MM.1S (cell line): ENCODE data around the gene ACBD6.

ENCODE experiments used
- DNase-seq: peaks from one replicate; pipeline ENCODE4 v3.0.0-alpha.2; 2015
- H2AFZ ChIP-seq: fragments of 300-600 bp; sonication (generic); 2 replicates; pipeline ENCODE4 v1.6.0; 2016; ENCODE audit warnings: antibody characterized with exemption, low read length
- H3F3A ChIP-seq: fragments of 300-600 bp; sonication (generic); 2 replicates; pipeline ENCODE4 v1.6.1; 2016; ENCODE audit warnings: mild to moderate bottlenecking, antibody characterized with exemption, low read length, moderate library complexity, mixed read lengths; ENCODE audit not compliant: insufficient read depth
- H3K27ac ChIP-seq: fragments of 300-600 bp; sonication (generic); 2 replicates; pipeline ENCODE4 v1.5.1; 2016; ENCODE audit warnings: mild to moderate bottlenecking, low read length
- H3K27me3 ChIP-seq: fragments of 300-600 bp; sonication (generic); replicated peaks from 2 replicates; pipeline ENCODE4 v1.6.0; 2016; ENCODE audit warnings: low read length; ENCODE audit not compliant: insufficient read depth
- H3K36me3 ChIP-seq: fragments of 300-600 bp; sonication (generic); replicated peaks from 2 replicates; pipeline ENCODE4 v1.6.1; 2016; ENCODE audit warnings: mild to moderate bottlenecking, low read length, mixed read lengths; ENCODE audit not compliant: insufficient read depth
- H3K4me1 ChIP-seq: fragments of 300-600 bp; sonication (generic); 2 replicates; pipeline ENCODE4 v1.6.1; 2016; ENCODE audit warnings: low read length, mixed read lengths
- H3K4me2 ChIP-seq: fragments of 300-600 bp; sonication (generic); 2 replicates; pipeline ENCODE4 v1.6.0; 2016; ENCODE audit warnings: low read depth, low read length
- H3K4me3 ChIP-seq: fragments of 300-600 bp; sonication (generic); 2 replicates; pipeline ENCODE4 v1.5.1; 2016; ENCODE audit warnings: low read length, mixed read lengths
- H3K79me2 ChIP-seq: fragments of 300-600 bp; sonication (generic); 2 replicates; pipeline ENCODE4 v1.6.1; 2016; ENCODE audit warnings: mixed run types, low read length, mixed read lengths
- H3K9ac ChIP-seq: fragments of 300-600 bp; sonication (generic); 2 replicates; pipeline ENCODE4 v1.6.1; 2016; ENCODE audit warnings: low read length, mixed read lengths
- H3K9me2 ChIP-seq: fragments of 300-600 bp; sonication (generic); replicated peaks from 2 replicates; pipeline ENCODE4 v1.6.1; 2016; ENCODE audit warnings: mild to moderate bottlenecking, low read length, mixed read lengths; ENCODE audit not compliant: insufficient read depth
- H3K9me3 ChIP-seq: fragments of 300-600 bp; sonication (generic); replicated peaks from 2 replicates; pipeline ENCODE4 v1.6.1; 2016; ENCODE audit warnings: mild to moderate bottlenecking, low read length, mixed read lengths; ENCODE audit not compliant: insufficient read depth
- H4K20me1 ChIP-seq: fragments of 300-600 bp; sonication (generic); 2 replicates; pipeline ENCODE4 v1.6.1; 2016; ENCODE audit warnings: mild to moderate bottlenecking, low read length, moderate library complexity, mixed read lengths; ENCODE audit not compliant: insufficient read depth
- CTCF ChIP-seq: fragments of 300-600 bp; sonication (generic); IDR thresholded peaks from 2 replicates; pipeline ENCODE4 v1.5.1; 2016; ENCODE audit warnings: antibody characterized with exemption, low read length, mixed read lengths
- EZH2 ChIP-seq: fragments of 300-600 bp; sonication (generic); optimal IDR thresholded peaks from 2 replicates; pipeline ENCODE3; 2017; ENCODE audit warnings: low read depth, mild to moderate bottlenecking, antibody characterized with exemption, low read length, mixed read lengths
- EZH2phosphoT487 ChIP-seq: fragments of 300-600 bp; sonication (generic); IDR thresholded peaks from 2 replicates; pipeline ENCODE4 v1.6.1; 2018; ENCODE audit warnings: antibody characterized with exemption, low read length

The ACBD6 gene

GRCh38 chr1:180255536-180256340 lies 246.6 kb downstream of the ACBD6 start:
- no peaks in the 10 kb centered on the region for H3K9me3 ChIP-seq
- no peaks in the 10 kb centered on the region for H3K9me2 ChIP-seq
- no peak for DNase-seq
- no peak overlapping the region for H3K9ac ChIP-seq
- no peak overlapping the region for H3K27ac ChIP-seq
- no peak overlapping the region for H2AFZ ChIP-seq
- H4K20me1 ChIP-seq, result no peaks in the 10 kb centered on the region
- H3F3A ChIP-seq, result no peaks in the 10 kb centered on the region
- H3K4me3 ChIP-seq, result no peak overlapping the region
- no peaks in the 10 kb centered on the region for H3K36me3 ChIP-seq
- H3K4me1 ChIP-seq, result no peaks in the 10 kb centered on the region
- H3K4me2 ChIP-seq, result no peak overlapping the region
- TF ChIP-seq EZH2 (no peak), CTCF (no peak), EZH2phosphoT487 (no peak)
- H3K79me2 ChIP-seq, result no peaks in the 10 kb centered on the region
- H3K27me3 ChIP-seq, result no peaks in the 10 kb centered on the region

- Histone ChIP-seq H3K4me3 (no peak overlapping the region), H3K27me3 (no peaks in the 10 kb centered on the region), H3K9me3 (no peaks in the 10 kb centered on the region), H3K4me2 (no peak overlapping the region), H3K27ac (no peak overlapping the region), H2AFZ (no peak overlapping the region), H3F3A (no peaks in the 10 kb centered on the region), H4K20me1 (no peaks in the 10 kb centered on the region), H3K79me2 (no peaks in the 10 kb centered on the region), H3K4me1 (no peaks in the 10 kb centered on the region), H3K36me3 (no peaks in the 10 kb centered on the region), H3K9me2 (no peaks in the 10 kb centered on the region), H3K9ac (no peak overlapping the region)
- no peak for DNase-seq
- no peak for TF ChIP-seq EZH2
- no peak for TF ChIP-seq CTCF
- TF ChIP-seq EZH2phosphoT487, result no peak
Observed at GRCh38 chr1:180254854-180255253, 247.5 kb downstream of the ACBD6 start.

GRCh38 chr1:180254496-180254819 lies 247.9 kb downstream of the ACBD6 start:
- H3K79me2 ChIP-seq, result no peaks in the 10 kb centered on the region
- H2AFZ ChIP-seq, result no peak overlapping the region
- no peak for TF ChIP-seq EZH2phosphoT487
- TF ChIP-seq EZH2, result no peak
- TF ChIP-seq CTCF, result no peak
- H4K20me1 ChIP-seq, result no peaks in the 10 kb centered on the region
- H3K36me3 ChIP-seq, result no peaks in the 10 kb centered on the region
- no peak for DNase-seq
- H3K9me3 ChIP-seq, result no peaks in the 10 kb centered on the region
- no peak overlapping the region for H3K27ac ChIP-seq
- H3K4me2 ChIP-seq, result no peak overlapping the region
- H3F3A ChIP-seq, result no peaks in the 10 kb centered on the region
- H3K27me3 ChIP-seq, result no peaks in the 10 kb centered on the region
- no peaks in the 10 kb centered on the region for H3K4me1 ChIP-seq
- H3K9me2 ChIP-seq, result no peaks in the 10 kb centered on the region
- no peak overlapping the region for H3K9ac ChIP-seq
- H3K4me3 ChIP-seq, result no peak overlapping the region
